Effector memory CD4-positive, alpha-beta T cell (primary cell): ENCODE results near the gene FAM163A.

Source experiments
- DNase-seq, 3 donors: peaks; one replicate each; pipeline ENCODE4 v3.0.0-alpha.2; 2020
- H3K27ac ChIP-seq: 2 replicates; pipeline ENCODE4 v1.7.0; 2013; ENCODE audit warnings: mild to moderate bottlenecking, low read length, moderate library complexity; ENCODE audit not compliant: insufficient read depth, poor library complexity, severe bottlenecking
- H3K27me3 ChIP-seq: replicated peaks from 2 replicates; pipeline ENCODE4 v1.7.0; 2013; ENCODE audit warnings: mild to moderate bottlenecking, low read length; ENCODE audit not compliant: insufficient read depth, control insufficient read depth, poor library complexity, severe bottlenecking
- H3K36me3 ChIP-seq: 2 replicates; pipeline ENCODE4 v1.7.0; 2013; ENCODE audit warnings: mild to moderate bottlenecking, low read length, moderate library complexity; ENCODE audit not compliant: control insufficient read depth, insufficient read depth
- H3K4me1 ChIP-seq: 2 replicates; pipeline ENCODE4 v1.7.0; 2013; ENCODE audit warnings: low read length, mild to moderate bottlenecking; ENCODE audit not compliant: control insufficient read depth, insufficient read depth, poor library complexity, severe bottlenecking
- H3K4me3 ChIP-seq: 2 replicates; pipeline ENCODE4 v1.7.0; 2013; ENCODE audit warnings: low read length, low read depth, mild to moderate bottlenecking; ENCODE audit not compliant: insufficient read depth, poor library complexity, severe bottlenecking
- H3K9me3 ChIP-seq: 2 replicates; pipeline ENCODE4 v1.7.0; 2013; ENCODE audit warnings: mild to moderate bottlenecking, low read length, moderate library complexity; ENCODE audit not compliant: control insufficient read depth

Gene FAM163A

DNA sequence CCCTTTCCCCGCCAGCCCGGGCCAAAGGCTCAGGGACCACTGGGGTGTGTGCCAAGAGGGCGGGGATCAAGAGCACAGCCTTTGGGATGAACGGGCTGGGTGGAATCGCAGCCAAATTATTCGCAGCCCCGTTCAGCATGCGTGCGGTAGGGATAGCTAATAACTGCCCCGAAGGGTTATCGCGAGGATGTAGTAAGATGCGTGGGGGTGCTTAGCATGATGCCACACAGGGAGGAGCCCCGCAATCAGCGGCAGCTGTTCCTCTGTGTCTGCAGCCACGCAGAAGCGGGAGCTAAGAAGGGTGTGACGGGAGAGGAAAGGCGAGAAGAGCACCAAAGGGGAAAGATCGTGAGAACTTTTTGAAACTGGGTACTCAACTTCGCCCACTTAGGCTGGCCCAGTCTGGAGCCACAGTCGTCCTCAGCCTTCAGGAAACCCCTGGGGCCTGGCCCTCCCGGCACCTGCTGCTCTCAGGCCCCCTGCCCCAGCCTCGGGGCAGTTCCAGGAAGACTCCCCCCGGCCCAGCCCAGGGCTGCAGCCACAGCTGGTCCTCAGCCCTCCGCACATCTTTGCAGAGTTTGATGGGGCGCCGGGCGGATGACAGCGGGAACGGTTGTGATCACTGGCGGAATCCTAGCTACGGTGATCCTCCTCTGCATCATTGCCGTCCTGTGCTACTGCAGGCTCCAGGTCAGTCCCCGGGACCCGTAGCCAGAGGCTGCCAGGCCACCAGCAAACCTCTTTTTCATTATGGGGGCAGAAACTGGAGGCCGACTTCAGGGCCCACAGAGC lies 69.6 kb downstream of the FAM163A start:
- DNase-seq, result no peak
- H3K36me3 ChIP-seq, result no peaks in the 10 kb centered on the region
- H3K9me3 ChIP-seq, result no peaks in the 10 kb centered on the region
- H3K4me1 ChIP-seq, result peaks cover 12% of the 10 kb centered on the region
- no peaks in the 10 kb centered on the region for H3K27me3 ChIP-seq
- no peak overlapping the region for H3K4me3 ChIP-seq
- no peak overlapping the region for H3K27ac ChIP-seq

DNA sequence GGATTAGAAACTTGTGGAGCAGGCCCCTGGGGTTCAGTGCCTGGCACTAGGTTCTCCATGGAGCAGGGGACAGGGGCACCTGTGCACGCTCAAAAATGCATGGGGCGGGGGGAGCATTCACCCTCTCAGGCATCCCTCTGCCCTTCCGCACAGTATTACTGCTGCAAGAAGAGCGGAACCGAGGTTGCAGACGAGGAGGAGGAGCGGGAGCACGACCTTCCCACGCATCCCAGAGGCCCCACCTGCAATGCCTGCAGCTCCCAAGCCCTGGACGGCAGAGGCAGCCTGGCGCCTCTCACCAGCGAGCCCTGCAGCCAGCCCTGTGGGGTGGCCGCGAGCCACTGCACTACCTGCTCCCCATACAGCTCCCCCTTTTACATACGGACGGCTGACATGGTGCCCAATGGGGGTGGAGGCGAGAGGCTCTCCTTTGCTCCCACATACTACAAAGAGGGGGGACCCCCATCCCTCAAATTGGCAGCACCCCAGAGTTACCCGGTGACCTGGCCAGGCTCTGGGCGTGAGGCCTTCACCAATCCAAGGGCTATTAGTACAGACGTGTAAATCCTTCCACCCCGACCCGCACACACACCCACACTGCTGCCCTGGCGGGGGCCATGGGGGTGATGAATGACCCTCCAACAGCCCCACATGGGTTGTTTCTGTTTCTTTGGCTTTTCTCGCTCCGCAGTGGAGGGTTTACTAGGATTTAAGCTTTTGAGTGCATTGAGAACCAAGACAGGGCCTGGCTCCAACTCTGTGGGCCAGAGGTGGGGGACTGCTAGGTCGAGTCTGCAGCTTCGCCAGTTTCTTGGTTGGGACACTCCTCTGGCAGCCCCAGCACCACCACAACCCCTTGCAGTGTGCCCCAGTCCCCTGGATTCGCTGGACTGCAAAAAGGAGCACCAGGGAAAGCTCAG lies 70.8 kb downstream of the FAM163A start:
- Histone ChIP-seq H3K27ac (peak overlapping the region; percentile 53), H3K4me1 (peaks cover 12% of the 10 kb centered on the region), H3K4me3 (peak overlapping the region; percentile 63), H3K9me3 (no peaks in the 10 kb centered on the region), H3K36me3 (no peaks in the 10 kb centered on the region), H3K27me3 (no peaks in the 10 kb centered on the region)
- no peak for DNase-seq

DNA sequence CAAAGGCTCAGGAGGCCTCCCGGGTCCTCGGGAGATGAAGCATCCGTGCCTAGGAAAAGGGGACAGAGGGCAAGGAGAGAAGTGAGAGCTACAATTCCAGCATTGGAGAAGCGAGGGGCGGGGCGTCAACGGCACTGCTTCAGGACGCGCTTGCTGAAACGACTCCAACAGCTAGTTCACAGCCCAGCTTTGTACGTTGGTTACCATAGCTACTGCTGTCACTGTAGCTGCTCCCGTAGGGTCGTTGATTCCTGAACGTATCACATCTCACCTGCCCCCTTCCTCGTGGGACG lies 71.4 kb downstream of the FAM163A start:
- DNase-seq, result no peak
- Histone ChIP-seq H3K4me1 (peaks cover 12% of the 10 kb centered on the region), H3K9me3 (no peaks in the 10 kb centered on the region), H3K27ac (peak overlapping the region; percentile 53), H3K27me3 (no peaks in the 10 kb centered on the region), H3K4me3 (peak overlapping the region; percentile 63), H3K36me3 (no peaks in the 10 kb centered on the region)

DNA sequence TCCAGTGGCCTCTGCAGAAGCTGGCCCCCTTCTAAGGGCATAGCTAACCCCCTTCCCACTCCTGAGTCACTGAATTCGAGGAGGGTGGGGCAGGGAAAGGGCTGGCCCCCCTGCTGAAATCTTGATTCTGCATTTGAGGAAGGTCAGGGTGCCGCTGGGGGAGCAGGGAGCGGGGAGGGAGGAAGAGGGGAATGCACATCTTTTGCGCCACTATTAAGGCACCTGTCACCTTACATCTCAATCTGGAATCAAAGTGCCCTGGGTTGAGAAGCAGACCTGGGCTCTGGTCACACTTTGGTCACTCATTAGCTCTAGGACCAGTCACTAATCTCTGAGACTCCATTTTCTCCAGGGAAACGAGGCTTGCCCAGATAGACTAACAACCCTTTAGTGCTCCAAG lies 72.5 kb downstream of the FAM163A start:
- no peaks in the 10 kb centered on the region for H3K27me3 ChIP-seq
- DNase-seq, result no peak
- no peaks in the 10 kb centered on the region for H3K9me3 ChIP-seq
- no peaks in the 10 kb centered on the region for H3K36me3 ChIP-seq
- H3K4me3 ChIP-seq, result peak overlapping the region; percentile 63
- H3K27ac ChIP-seq, result peak overlapping the region; percentile 53
- peaks cover 12% of the 10 kb centered on the region for H3K4me1 ChIP-seq

DNA sequence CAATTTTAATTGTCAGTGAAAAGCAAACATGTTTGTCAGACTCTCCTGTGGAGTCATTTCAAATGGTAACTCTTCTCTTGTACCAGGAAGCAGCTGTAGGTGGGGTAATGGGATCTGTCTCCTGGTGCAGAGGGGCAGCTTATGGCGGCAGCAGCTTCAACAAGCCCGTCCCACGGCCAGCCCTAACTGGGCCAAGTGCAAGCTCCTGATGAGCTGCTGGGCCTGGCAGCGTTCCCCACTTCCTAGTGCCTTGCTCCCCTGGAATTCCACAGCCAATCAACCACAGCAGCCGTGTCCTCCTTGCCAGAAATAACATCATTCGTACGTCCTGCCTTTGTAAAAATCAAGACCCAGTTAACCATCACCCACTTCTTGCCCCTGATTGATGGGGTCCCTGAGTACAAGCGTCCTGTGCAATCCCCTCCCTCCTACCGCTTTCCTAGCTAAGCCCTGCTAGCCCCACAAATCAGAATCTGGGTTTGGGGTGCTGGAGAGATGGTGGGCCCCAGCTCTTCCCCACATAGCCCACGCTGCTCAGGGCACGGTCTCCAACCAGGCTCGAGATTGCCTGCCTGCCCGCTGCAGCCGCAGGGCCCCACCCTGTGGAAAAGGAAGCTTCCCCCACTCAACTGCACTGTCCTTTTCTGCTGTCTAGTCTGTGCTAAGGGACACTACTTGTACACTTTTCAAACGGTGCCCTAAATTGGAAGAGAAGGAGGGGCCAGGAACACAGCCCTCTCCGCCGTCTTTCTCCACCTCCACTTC lies 73.3 kb downstream of the FAM163A start:
- Histone ChIP-seq H3K27me3 (no peaks in the 10 kb centered on the region), H3K4me1 (peaks cover 12% of the 10 kb centered on the region), H3K9me3 (no peaks in the 10 kb centered on the region), H3K27ac (no peak overlapping the region), H3K36me3 (no peaks in the 10 kb centered on the region), H3K4me3 (no peak overlapping the region)
- no peak for DNase-seq

DNA sequence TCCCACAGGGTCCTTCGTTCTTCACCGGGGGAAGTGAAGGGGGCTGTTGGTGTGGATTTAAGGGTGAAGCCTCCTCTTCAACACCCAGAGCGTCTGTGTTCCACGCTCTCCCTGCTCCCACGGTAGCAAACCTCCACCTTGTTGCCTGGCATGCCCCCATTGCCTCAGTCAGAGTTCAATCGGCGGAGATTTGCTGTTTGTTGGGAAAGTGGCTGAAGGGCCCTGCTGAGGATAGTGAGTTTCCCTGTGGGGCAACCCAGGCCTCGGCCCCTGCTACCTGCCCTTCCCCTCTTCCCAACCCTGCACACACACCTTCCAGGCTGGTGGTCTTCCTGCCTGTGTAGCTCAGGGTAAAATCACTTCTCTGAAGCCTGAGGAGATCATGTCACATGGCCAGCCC lies 74.0 kb downstream of the FAM163A start:
- Histone ChIP-seq H3K9me3 (no peaks in the 10 kb centered on the region), H3K4me3 (no peak overlapping the region), H3K27ac (no peak overlapping the region), H3K4me1 (peaks cover 12% of the 10 kb centered on the region), H3K27me3 (no peaks in the 10 kb centered on the region), H3K36me3 (no peaks in the 10 kb centered on the region)
- DNase-seq, result no peak

DNA sequence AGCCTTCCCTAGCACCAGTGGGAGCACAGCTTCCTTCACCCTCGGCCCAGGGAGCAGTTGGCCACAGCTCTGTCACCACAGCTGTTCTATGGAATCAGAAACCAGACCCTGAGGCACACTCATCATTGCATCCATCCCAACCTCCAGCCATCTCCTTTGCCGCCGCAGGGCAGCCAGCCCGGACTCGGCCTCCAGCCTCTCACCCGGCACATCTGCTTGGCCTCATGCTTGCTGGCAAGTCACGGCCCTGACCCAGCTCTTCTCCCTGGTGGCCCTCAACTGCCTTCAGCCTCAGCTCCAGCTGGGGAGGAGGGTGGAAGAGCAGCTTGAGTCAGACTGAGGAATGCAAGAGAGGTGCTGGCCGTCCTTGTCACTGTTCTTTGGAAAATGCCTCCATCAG lies 74.7 kb downstream of the FAM163A start:
- H3K27me3 ChIP-seq, result no peaks in the 10 kb centered on the region
- no peak for DNase-seq
- H3K4me1 ChIP-seq, result peaks cover 12% of the 10 kb centered on the region
- H3K27ac ChIP-seq, result no peak overlapping the region
- no peak overlapping the region for H3K4me3 ChIP-seq
- no peaks in the 10 kb centered on the region for H3K36me3 ChIP-seq
- no peaks in the 10 kb centered on the region for H3K9me3 ChIP-seq

DNA sequence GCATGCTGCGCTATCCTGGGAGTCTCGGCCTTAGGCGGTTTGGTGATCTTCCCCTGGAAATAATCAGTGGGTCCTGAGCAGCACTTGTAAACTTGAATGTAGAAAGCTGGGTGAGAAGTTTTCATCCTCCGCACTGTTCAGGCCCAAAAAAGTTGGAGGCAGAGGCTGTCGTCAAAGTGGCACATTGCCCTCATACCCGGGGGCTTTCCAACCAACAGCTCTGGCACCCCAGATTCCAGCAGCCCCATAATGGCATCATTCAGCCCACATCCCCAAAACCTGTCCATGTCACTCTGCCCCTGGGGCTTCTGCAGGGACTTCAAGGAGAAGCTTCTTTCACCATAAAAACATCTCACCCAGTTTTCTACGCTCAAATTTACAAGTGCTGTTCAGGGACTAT lies 75.2 kb downstream of the FAM163A start:
- Histone ChIP-seq H3K36me3 (no peaks in the 10 kb centered on the region), H3K4me3 (no peak overlapping the region), H3K4me1 (peaks cover 12% of the 10 kb centered on the region), H3K27ac (no peak overlapping the region), H3K27me3 (no peaks in the 10 kb centered on the region), H3K9me3 (no peaks in the 10 kb centered on the region)
- DNase-seq, result no peak

DNA sequence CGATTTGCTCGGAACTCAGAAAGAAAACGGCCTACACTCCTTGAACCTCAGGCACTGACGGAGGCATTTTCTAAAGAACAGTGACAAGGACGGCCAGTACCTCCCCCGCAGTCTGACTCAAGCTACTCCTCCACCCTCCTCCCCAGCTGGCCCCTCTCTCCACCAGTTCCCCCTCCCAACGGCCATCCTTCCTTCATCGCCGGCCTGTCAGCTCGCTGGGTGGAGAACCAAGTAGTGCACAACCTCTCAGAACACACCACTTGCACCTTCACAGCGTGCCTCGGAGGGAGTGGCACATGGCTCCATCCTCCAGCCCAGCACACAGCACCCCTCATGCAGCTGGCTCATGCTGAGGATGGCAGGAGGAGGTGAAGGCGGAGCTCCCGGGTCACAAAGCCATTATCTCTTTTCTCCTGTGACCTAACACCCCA lies 75.7 kb downstream of the FAM163A start:
- no peak for DNase-seq
- no peaks in the 10 kb centered on the region for H3K9me3 ChIP-seq
- no peak overlapping the region for H3K27ac ChIP-seq
- H3K4me3 ChIP-seq, result no peak overlapping the region
- H3K27me3 ChIP-seq, result no peaks in the 10 kb centered on the region
- no peaks in the 10 kb centered on the region for H3K36me3 ChIP-seq
- peaks cover 12% of the 10 kb centered on the region for H3K4me1 ChIP-seq
